Cardiac atrium fibroblast (primary cell): ENCODE data around the gene AREL1. TPM values are rescaled to one million over a fixed set of nuclear protein-coding genes. Genes with fewer than 3 reads are reported as not detected.

Experiments used
- total RNA-seq: library from RNA; depleted of rRNA; stranded (reverse); fragments of >200 nt; gene quantifications from 2 replicates; pipeline ENCODE4 v1.2.3, GENCODE V29; 2015

The AREL1 gene
- 30.1 and 31.6 TPM in 2 replicates for total RNA-seq

GRCh38 chr14:74712499-74713394, at the start of gene AREL1, which contains the start of gene FCF1:
Gene AREL1 (minus strand): TSS chr14:74713080. CDS start chr14:74685615, 27,465 bp downstream.
Gene FCF1 (plus strand): TSS chr14:74713144. CDS start chr14:74713198, 54 bp downstream.

GRCh38 chr14:74611650-74612349, 101.1 kb downstream of the AREL1 start, which contains the start of gene LTBP2:
Gene LTBP2 (minus strand): TSS chr14:74612237. CDS start chr14:74611944, 293 bp downstream.

Other genes starting within 250 kb of the AREL1 start
- 363 and 374 TPM in 2 replicates for gene NPC2, start 219.8 kb downstream of the AREL1 start, total RNA-seq
- 9.9 and 11.5 TPM in 2 replicates for gene ISCA2, start 219.3 kb downstream of the AREL1 start, total RNA-seq
- gene LTBP2, start 100.8 kb downstream of the AREL1 start, total RNA-seq = 27.1 and 31.6 TPM in 2 replicates
- gene FCF1, start 64 bp upstream of the AREL1 start, total RNA-seq = 8.1 and 17.3 TPM in 2 replicates
- 15.7 and 23.3 TPM in 2 replicates for gene YLPM1, start 50.2 kb upstream of the AREL1 start, total RNA-seq
- gene PROX2, start 163.1 kb upstream of the AREL1 start, total RNA-seq = not detected in 2 replicates
- 47.8 and 48.9 TPM in 2 replicates for gene DLST, start 168.8 kb upstream of the AREL1 start, total RNA-seq
- gene RPS6KL1, start 210.2 kb upstream of the AREL1 start, total RNA-seq = 0.18 and 2.4 TPM in 2 replicates
- 12.8 and 43.1 TPM in 2 replicates for gene PGF, start 242.5 kb upstream of the AREL1 start, total RNA-seq